K562 (cell line): ENCODE measurements around the gene MYO1F. TPM values are rescaled to one million over a fixed set of nuclear protein-coding genes. Genes with fewer than 3 reads are reported as not detected.

Experiments
- ATAC-seq: fragments of 200-7000 bp; cut with Tn5 transposase; 3 replicates; pipeline ENCODE4 v1.9.1; 2020; ENCODE audit warnings: moderate library complexity
- BruUV-seq: library from RNA; stranded (reverse); fragments of 400-500 nt; replicated peaks from 2 replicates; lab custom pipeline; 2021; lab: Mats Ljungman, UMichigan
- CTCF ChIA-PET: fragments of 300-600 bp; formaldehyde crosslinking; extraction: SDS; loops from one replicate; lab custom pipeline; 2021; ENCODE audit warnings: low intra/inter-chr PET ratio; lab: Yijun Ruan, JAX
- POLR2A ChIA-PET: fragments of 300-600, 350-650 bp; sonication (Branson Sonifier 250); formaldehyde crosslinking; extraction: SDS; loops from one replicate; lab custom pipeline; 2021; ENCODE audit warnings: antibody characterized with exemption, inconsistent platforms; lab: Yijun Ruan, JAX
- DNase-seq, 4 experiments: peaks; one replicate each; pipeline versions ENCODE4 v3.0.0 to v3.0.0-alpha.2; 2011 to 2018; ENCODE audit warnings: low spot score in 3 of 4, mixed read lengths in 3 of 4; ENCODE audit errors: extremely low read depth in 1 of 4
- FAIRE-seq: peaks from 2 replicates; lab custom pipeline; 2011; peaks lifted over from hg19 to GRCh38; lab: Jason Lieb, UNC
- H2AFZ ChIP-seq: 2 replicates; pipeline ENCODE4 v1.6.0; 2011; ENCODE audit warnings: low read depth, low read length, control low read depth, inconsistent platforms
- H3K27ac ChIP-seq: fragments of 200-600 bp; 3 replicates; pipeline ENCODE4 v1.8.0; 2011; ENCODE audit warnings: low read depth, mild to moderate bottlenecking, control low read depth, inconsistent platforms, low read length, moderate library complexity, mixed read lengths; ENCODE audit errors: extremely low read depth
- H3K27me3 ChIP-seq, 2 experiments: fragments of 300-600 bp in 1 of 2; 2 replicates in 1 of 2; 3 replicates in 1 of 2; pipeline versions ENCODE4 v1.6.0 to v1.8.0; 2011; ENCODE audit warnings: inconsistent platforms in 2 of 2, low read length in 2 of 2, mild to moderate bottlenecking in 1 of 2, mixed read lengths in 1 of 2, moderate library complexity in 1 of 2; ENCODE audit not compliant: control insufficient read depth in 2 of 2, insufficient read depth in 2 of 2
- H3K36me3 ChIP-seq: fragments of 300-600 bp; 3 replicates; pipeline ENCODE4 v1.8.0; 2011; ENCODE audit warnings: mild to moderate bottlenecking, low read length, inconsistent platforms; ENCODE audit not compliant: control insufficient read depth, insufficient read depth
- H3K4me1 ChIP-seq, 2 experiments: fragments of 200-600 bp in 1 of 2; replicated peaks in 1 of 2; 2 replicates in 1 of 2; 3 replicates in 1 of 2; pipeline versions ENCODE4 v1.5.1 to v1.8.0; 2011; ENCODE audit warnings: inconsistent platforms in 2 of 2, low read length in 2 of 2, mild to moderate bottlenecking in 1 of 2, mixed read lengths in 1 of 2, moderate library complexity in 1 of 2; ENCODE audit not compliant: control insufficient read depth in 2 of 2, insufficient read depth in 2 of 2
- H3K4me2 ChIP-seq: 2 replicates; pipeline ENCODE4 v1.6.1; 2011; ENCODE audit warnings: low read length, control low read depth, inconsistent platforms, mixed read lengths; ENCODE audit not compliant: insufficient read depth
- H3K4me3 ChIP-seq: fragments of 200-600 bp; sonication (generic), shearing (Covaris generic); 2 replicates; pipeline ENCODE4 v1.5.1; 2016; ENCODE audit warnings: control low read depth, inconsistent platforms
- H3K79me2 ChIP-seq: fragments of 200-600 bp; 3 replicates; pipeline ENCODE4 v1.8.0; 2011; ENCODE audit warnings: low read length, inconsistent platforms; ENCODE audit not compliant: control insufficient read depth, insufficient read depth
- H3K9ac ChIP-seq, 2 experiments: 2 replicates each; pipeline versions ENCODE4 v1.6.0 to v1.6.1; 2011; ENCODE audit warnings: low read depth in 2 of 2, low read length in 2 of 2, control low read depth in 1 of 2, inconsistent platforms in 1 of 2, mild to moderate bottlenecking in 1 of 2, mixed read lengths in 1 of 2; ENCODE audit not compliant: insufficient read depth in 1 of 2
- H3K9me1 ChIP-seq: one replicate; pipeline ENCODE4 v1.6.0; 2011; ENCODE audit warnings: inconsistent platforms, mild to moderate bottlenecking, low read length, moderate library complexity; ENCODE audit not compliant: control insufficient read depth, insufficient read depth
- H3K9me3 ChIP-seq: replicated peaks from 2 replicates; pipeline ENCODE4 v1.5.1; 2011; ENCODE audit warnings: low read depth, low read length, inconsistent platforms; ENCODE audit not compliant: control insufficient read depth, insufficient read depth
- H4K20me1 ChIP-seq: replicated peaks from 2 replicates; pipeline ENCODE4 v1.6.1; 2011; ENCODE audit warnings: low read length, inconsistent platforms, mixed read lengths; ENCODE audit not compliant: control insufficient read depth, insufficient read depth
- BCOR ChIP-seq: fragments of 450-650 bp; IDR thresholded peaks from 2 replicates; pipeline ENCODE4 v1.6.1; 2016
- CBFA2T2 ChIP-seq: fragments of 450-650 bp; conservative IDR thresholded peaks from 2 replicates; pipeline ENCODE4 v1.6.1; 2017; ENCODE audit warnings: mild to moderate bottlenecking
- CTBP1 ChIP-seq: fragments of 450-650 bp; IDR thresholded peaks from 2 replicates; pipeline ENCODE4 v1.6.1; 2016; ENCODE audit warnings: borderline replicate concordance
- ETV1 ChIP-seq: fragments of 450-650 bp; conservative IDR thresholded peaks from 2 replicates; pipeline ENCODE4 v1.6.1; 2016; ENCODE audit warnings: missing genetic modification characterization, control low read depth, low read depth, missing compliant biosample characterization
- FOSL1 ChIP-seq: fragments of 200-800 bp; sonication (Bioruptor generic); conservative IDR thresholded peaks from 2 replicates; pipeline ENCODE4 v1.6.1; 2016; ENCODE audit warnings: missing genetic modification characterization, missing compliant biosample characterization
- GABPA ChIP-seq: fragments of 200-800 bp; sonication (Bioruptor generic); conservative IDR thresholded peaks from 2 replicates; pipeline ENCODE4 v1.6.1; 2016; ENCODE audit warnings: low read depth, missing genetic modification characterization, missing compliant biosample characterization
- KDM1A ChIP-seq, 2 experiments: fragments of 450-650 bp; IDR thresholded peaks; 2 replicates each; pipeline ENCODE4 v1.6.1; 2016; ENCODE audit warnings: mild to moderate bottlenecking in 2 of 2
- RCOR1 ChIP-seq, 2 experiments: IDR thresholded peaks; 2 replicates each; pipeline ENCODE4 v1.6.1; 2012; ENCODE audit warnings: low read depth in 2 of 2, low read length in 2 of 2, borderline replicate concordance in 1 of 2, improper control_type of control experiment in 1 of 2
- TCF3 ChIP-seq: sonication (generic); formaldehyde crosslinking; IDR thresholded peaks from 2 replicates; pipeline ENCODE4 v1.4.0; 2020; ENCODE audit warnings: mild to moderate bottlenecking, missing genetic modification reagents
- WGBS: fragments of 100-300 bp; shearing (Covaris generic); methylation state at CpG from one replicate; pipeline ENCODE4 v1.1.6; 2016; ENCODE audit warnings: low coverage, mixed read lengths; ENCODE audit not compliant: insufficient coverage; ENCODE audit errors: missing lambda C conversion rate; 5-methylcytosine and 5-hydroxymethylcytosine counted together
- in situ Hi-C: fragments of 300-500 bp; cut with MboI; formaldehyde crosslinking; loops from 4 replicates; pipeline ENCODE4 v1.15.0; 2018; ENCODE audit warnings: inconsistent platforms, mixed read lengths
- intact Hi-C: fragments of 100-400 bp; cut with micrococcal nuclease; formaldehyde crosslinking; loops from 2 replicates; pipeline ENCODE4 v1.14.2; 2022
- polyA plus RNA-seq, 8 experiments: library from polyadenylated mRNA; depleted of rRNA in 4 of 8; stranded (reverse) in 5 of 8; unstranded in 3 of 8; fragments of >200 nt; fragmentation: Nextera tagmentation in 2 of 8; fragmentation: Illumina TruSeq in 1 of 8; extraction: Ambion mirVana in 2 of 8; extraction: Trizol in 1 of 8; gene quantifications; 2 replicates each; pipeline versions ENCODE4 v1.2.1 to v1.2.3, GENCODE V29; 2011 to 2014; ENCODE audit warnings: inconsistent platforms in 1 of 8, missing spikeins in 1 of 8
- total RNA-seq, 7 experiments: library from RNA; depleted of rRNA in 6 of 7; stranded (reverse); fragments of >200 nt in 6 of 7; fragmentation: Illumina TruSeq in 2 of 7; extraction: Trizol in 2 of 7; gene quantifications; 2 replicates each; pipeline versions ENCODE4 v1.2.1 to v1.2.3, GENCODE V29; 2011 to 2021; ENCODE audit warnings: low replicate concordance in 1 of 7
- TF ChIP-seq, protein P1 (sequence below): fragments of 200-800 bp; sonication (Bioruptor generic); IDR thresholded peaks from 2 replicates; pipeline ENCODE4 v1.6.1; 2016; ENCODE audit warnings: missing genetic modification characterization, missing compliant biosample characterization
- TF ChIP-seq, protein P2 (sequence below): sonication (generic); formaldehyde crosslinking; IDR thresholded peaks from 2 replicates; pipeline ENCODE4 v1.8.0; 2022; ENCODE audit warnings: mild to moderate bottlenecking, missing genetic modification reagents
- TF ChIP-seq, protein P3 (sequence below): sonication (generic); formaldehyde crosslinking; IDR thresholded peaks from 2 replicates; pipeline ENCODE4 v1.5.0; 2020; ENCODE audit warnings: missing genetic modification reagents
- TF ChIP-seq, protein P4 (sequence below): IDR thresholded peaks from 2 replicates; pipeline ENCODE4 v1.6.1; 2014; ENCODE audit warnings: antibody characterized with exemption

The MYO1F gene
- total and polyA plus RNA-seq, 9 of the 15 experiments (the other 6 are each of a cell fraction or from before 2014, with no cell fraction given) = 0.78 to 9.4 (median 4.3) TPM

DNA sequence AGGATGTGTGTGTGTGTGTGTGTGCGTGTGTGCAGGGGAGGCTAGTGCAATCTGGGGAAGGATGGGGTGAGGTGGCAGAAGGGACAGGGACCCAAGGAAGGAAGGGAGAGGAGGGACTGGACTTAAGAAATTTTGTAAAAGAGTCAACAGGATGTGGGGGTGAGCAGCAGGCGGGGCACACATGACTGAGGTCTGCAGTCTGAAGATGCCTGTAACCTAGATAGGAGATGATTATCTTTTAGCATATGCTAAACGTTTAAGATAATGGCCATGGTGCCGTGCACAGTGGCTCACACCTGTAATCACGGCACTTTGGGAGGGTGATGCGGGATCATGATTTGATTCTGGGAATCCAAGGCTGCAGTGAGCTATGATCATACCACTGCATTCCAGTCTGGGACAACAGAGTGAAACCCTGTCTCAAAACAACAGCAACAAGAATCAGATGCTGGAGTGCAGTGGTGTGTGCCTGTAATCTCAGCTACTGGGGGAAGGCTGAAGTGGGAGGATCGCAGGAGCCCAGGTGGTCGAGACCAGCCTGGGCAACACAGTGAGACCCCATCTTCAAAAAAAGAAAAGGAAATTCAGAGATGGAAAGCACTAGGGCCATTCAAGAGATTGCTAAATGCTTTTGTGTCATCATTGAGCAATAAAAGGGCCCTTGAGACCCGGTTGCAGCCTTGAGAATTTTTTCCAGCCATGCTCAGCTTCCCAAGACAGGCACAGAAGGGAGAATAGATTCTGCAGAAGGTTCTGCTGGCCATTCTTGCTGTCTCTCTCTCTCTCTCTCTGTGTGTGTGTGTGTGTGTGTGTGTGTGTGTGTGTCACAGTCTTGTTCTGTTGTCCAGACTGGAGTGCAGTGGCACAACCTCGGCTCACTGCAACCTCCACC, 59.4 kb downstream of the MYO1F start:
- no peak overlapping the region for H2AFZ ChIP-seq
- FAIRE-seq (no peak), DNase-seq (no peak), ATAC-seq (no peak)
- no peak overlapping the region for H3K4me3 ChIP-seq
- H3K4me1 ChIP-seq = peaks cover 23 to 36% of the 10 kb centered on the region in 2 experiments
- in situ Hi-C loops (no loop called here), intact Hi-C loops (no loop called here)
- BruUV-seq = no TSS peak
- no peaks in the 10 kb centered on the region for H4K20me1 ChIP-seq
- H3K9me1 ChIP-seq = no peaks in the 10 kb centered on the region
- no peaks in the 10 kb centered on the region for H3K36me3 ChIP-seq
- ChIA-PET CTCF (no interaction called here), POLR2A (interaction anchor here (1.8 kb wide), 1 partner anchor 20 kb away, joined by 5 read pairs; no protein-coding TSS in a partner anchor)
- H3K9me3 ChIP-seq = no peaks in the 10 kb centered on the region
- H3K27me3 ChIP-seq = no peaks in the 10 kb centered on the region
- WGBS = 9% methylated on average over 9 of the region's 10 CpGs
- H3K4me2 ChIP-seq = no peak overlapping the region
- no peak overlapping the region for H3K9ac ChIP-seq
- 0 out of 3 replicates have a peak, but pooled peaks cover under 1% of the 10 kb centered on the region for H3K79me2 ChIP-seq
- H3K27ac ChIP-seq = no peak overlapping the region
- TF ChIP-seq ETV1 = peak; percentile 56; the same call in 1 of the 2 replicates
- TF ChIP-seq FOSL1 (tag) = 0 out of 2 replicates have a peak, but pooled peaks have one; percentile 18
- no peak for TF ChIP-seq TCF3 (CRISPR knock-in tag)
- peak; percentile 49; the same call in 1 of the 2 replicates for TF ChIP-seq CBFA2T2
- peak; percentile 71 for TF ChIP-seq CTBP1
- no peak for TF ChIP-seq BCOR
- TF ChIP-seq, protein P1, sequence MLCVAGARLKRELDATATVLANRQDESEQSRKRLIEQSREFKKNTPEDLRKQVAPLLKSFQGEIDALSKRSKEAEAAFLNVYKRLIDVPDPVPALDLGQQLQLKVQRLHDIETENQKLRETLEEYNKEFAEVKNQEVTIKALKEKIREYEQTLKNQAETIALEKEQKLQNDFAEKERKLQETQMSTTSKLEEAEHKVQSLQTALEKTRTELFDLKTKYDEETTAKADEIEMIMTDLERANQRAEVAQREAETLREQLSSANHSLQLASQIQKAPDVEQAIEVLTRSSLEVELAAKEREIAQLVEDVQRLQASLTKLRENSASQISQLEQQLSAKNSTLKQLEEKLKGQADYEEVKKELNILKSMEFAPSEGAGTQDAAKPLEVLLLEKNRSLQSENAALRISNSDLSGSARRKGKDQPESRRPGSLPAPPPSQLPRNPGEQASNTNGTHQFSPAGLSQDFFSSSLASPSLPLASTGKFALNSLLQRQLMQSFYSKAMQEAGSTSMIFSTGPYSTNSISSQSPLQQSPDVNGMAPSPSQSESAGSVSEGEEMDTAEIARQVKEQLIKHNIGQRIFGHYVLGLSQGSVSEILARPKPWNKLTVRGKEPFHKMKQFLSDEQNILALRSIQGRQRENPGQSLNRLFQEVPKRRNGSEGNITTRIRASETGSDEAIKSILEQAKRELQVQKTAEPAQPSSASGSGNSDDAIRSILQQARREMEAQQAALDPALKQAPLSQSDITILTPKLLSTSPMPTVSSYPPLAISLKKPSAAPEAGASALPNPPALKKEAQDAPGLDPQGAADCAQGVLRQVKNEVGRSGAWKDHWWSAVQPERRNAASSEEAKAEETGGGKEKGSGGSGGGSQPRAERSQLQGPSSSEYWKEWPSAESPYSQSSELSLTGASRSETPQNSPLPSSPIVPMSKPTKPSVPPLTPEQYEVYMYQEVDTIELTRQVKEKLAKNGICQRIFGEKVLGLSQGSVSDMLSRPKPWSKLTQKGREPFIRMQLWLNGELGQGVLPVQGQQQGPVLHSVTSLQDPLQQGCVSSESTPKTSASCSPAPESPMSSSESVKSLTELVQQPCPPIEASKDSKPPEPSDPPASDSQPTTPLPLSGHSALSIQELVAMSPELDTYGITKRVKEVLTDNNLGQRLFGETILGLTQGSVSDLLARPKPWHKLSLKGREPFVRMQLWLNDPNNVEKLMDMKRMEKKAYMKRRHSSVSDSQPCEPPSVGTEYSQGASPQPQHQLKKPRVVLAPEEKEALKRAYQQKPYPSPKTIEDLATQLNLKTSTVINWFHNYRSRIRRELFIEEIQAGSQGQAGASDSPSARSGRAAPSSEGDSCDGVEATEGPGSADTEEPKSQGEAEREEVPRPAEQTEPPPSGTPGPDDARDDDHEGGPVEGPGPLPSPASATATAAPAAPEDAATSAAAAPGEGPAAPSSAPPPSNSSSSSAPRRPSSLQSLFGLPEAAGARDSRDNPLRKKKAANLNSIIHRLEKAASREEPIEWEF (CRISPR knock-in tag) = no peak
- TF ChIP-seq KDM1A (IDR thresholded peaks at IDR 0.05) = peak; percentile 66 to 69
- peak; percentile 36 for TF ChIP-seq GABPA
- TF ChIP-seq, protein P2, sequence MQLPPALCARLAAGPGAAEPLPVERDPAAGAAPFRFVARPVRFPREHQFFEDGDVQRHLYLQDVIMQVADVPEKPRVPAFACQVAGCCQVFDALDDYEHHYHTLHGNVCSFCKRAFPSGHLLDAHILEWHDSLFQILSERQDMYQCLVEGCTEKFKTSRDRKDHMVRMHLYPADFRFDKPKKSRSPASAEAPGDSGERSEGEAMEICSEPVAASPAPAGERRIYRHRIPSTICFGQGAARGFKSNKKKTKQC (CRISPR knock-in tag) = no peak
- TF ChIP-seq RCOR1 (IDR thresholded peaks at IDR 0.05; ENCODE audit: borderline replicate concordance in 1 of 2, low read depth in 2 of 2, low read length in 2 of 2) = peak in 1 of 2 experiments; percentile 87; a peak in 2 of 4 replicates
- TF ChIP-seq, protein P3, sequence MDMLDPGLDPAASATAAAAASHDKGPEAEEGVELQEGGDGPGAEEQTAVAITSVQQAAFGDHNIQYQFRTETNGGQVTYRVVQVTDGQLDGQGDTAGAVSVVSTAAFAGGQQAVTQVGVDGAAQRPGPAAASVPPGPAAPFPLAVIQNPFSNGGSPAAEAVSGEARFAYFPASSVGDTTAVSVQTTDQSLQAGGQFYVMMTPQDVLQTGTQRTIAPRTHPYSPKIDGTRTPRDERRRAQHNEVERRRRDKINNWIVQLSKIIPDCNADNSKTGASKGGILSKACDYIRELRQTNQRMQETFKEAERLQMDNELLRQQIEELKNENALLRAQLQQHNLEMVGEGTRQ = no peak
- TF ChIP-seq, protein P4, sequence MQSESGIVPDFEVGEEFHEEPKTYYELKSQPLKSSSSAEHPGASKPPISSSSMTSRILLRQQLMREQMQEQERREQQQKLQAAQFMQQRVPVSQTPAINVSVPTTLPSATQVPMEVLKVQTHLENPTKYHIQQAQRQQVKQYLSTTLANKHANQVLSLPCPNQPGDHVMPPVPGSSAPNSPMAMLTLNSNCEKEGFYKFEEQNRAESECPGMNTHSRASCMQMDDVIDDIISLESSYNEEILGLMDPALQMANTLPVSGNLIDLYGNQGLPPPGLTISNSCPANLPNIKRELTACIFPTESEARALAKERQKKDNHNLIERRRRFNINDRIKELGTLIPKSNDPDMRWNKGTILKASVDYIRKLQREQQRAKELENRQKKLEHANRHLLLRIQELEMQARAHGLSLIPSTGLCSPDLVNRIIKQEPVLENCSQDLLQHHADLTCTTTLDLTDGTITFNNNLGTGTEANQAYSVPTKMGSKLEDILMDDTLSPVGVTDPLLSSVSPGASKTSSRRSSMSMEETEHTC = peak; percentile 84
